ENCODE measurements around the gene HUNK. TPM values are rescaled to one million over a fixed set of nuclear protein-coding genes. Genes with fewer than 3 reads are reported as not detected.

The HUNK gene
- total RNA-seq: 0.07 TPM in 1 of 2 replicates, not detected in the other

GRCh38 chr21:31872452-31873274 lies at the start of gene HUNK:
TSS of gene HUNK (plus strand) at chr21:31873020. CDS start at chr21:31873675, 655 bp downstream.

Other genes starting within 250 kb of the HUNK start
- gene SOD1, start 213.3 kb upstream of the HUNK start, total RNA-seq: 247 and 278 TPM in 2 replicates
- 4.7 and 10.6 TPM in 2 replicates for gene SCAF4, start 140.9 kb upstream of the HUNK start, total RNA-seq

Data from airway epithelial cell (primary cell).